ENCODE measurements around the gene C16orf95. TPM values are rescaled to one million over a fixed set of nuclear protein-coding genes. Genes with fewer than 3 reads are reported as not detected.

Gene C16orf95
- polyA plus RNA-seq, 1 donor from 2014 or later = 5.9 TPM

DNA sequence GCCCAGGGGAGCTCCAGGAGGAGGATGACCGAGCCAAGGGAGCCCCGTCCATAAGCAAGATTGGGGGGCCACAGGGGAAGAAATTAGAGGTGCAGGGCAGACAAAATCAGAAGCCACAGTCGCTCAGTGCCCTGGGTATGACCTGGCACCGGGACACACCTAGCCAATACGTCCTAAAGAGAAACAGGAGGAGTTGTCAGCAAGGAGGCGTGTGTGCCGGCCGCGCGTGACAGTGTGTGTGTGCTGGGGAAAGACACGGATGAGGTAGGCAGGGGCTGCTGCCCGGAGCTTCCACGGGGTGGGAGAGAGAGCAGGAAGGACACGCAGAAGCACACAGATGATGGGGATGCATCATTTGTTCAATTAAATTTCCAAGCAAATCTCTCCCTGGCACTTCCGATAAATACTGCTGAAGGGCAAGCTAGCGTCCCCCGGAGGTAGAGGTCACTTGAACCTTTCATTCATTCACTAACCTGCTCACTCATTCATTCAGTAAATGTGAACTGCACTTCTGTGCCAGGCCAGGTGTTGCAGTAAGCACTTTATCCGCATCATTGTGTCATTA, 38.0 kb downstream of the C16orf95 start:
- H3K9ac ChIP-seq (ENCODE audit: low read length) = peak overlapping the region; percentile 2
- H3F3A ChIP-seq (ENCODE audit: insufficient read depth, low read length, poor library complexity, severe bottlenecking) = no peaks in the 10 kb centered on the region
- H3K27ac ChIP-seq (ENCODE audit: low read length) = no peak overlapping the region
- no peak overlapping the region for H3K4me3 ChIP-seq (ENCODE audit: low read length)
- no peaks in the 10 kb centered on the region for H3K27me3 ChIP-seq (ENCODE audit: insufficient read depth, low read depth, low read length)
- H3K36me3 ChIP-seq (ENCODE audit: insufficient read depth, low read length) = no peaks in the 10 kb centered on the region
- no peak overlapping the region for H2AFZ ChIP-seq (ENCODE audit: low read depth, low read length)
- H4K20me1 ChIP-seq (ENCODE audit: insufficient read depth) = no peaks in the 10 kb centered on the region
- TF ChIP-seq, protein P1, sequence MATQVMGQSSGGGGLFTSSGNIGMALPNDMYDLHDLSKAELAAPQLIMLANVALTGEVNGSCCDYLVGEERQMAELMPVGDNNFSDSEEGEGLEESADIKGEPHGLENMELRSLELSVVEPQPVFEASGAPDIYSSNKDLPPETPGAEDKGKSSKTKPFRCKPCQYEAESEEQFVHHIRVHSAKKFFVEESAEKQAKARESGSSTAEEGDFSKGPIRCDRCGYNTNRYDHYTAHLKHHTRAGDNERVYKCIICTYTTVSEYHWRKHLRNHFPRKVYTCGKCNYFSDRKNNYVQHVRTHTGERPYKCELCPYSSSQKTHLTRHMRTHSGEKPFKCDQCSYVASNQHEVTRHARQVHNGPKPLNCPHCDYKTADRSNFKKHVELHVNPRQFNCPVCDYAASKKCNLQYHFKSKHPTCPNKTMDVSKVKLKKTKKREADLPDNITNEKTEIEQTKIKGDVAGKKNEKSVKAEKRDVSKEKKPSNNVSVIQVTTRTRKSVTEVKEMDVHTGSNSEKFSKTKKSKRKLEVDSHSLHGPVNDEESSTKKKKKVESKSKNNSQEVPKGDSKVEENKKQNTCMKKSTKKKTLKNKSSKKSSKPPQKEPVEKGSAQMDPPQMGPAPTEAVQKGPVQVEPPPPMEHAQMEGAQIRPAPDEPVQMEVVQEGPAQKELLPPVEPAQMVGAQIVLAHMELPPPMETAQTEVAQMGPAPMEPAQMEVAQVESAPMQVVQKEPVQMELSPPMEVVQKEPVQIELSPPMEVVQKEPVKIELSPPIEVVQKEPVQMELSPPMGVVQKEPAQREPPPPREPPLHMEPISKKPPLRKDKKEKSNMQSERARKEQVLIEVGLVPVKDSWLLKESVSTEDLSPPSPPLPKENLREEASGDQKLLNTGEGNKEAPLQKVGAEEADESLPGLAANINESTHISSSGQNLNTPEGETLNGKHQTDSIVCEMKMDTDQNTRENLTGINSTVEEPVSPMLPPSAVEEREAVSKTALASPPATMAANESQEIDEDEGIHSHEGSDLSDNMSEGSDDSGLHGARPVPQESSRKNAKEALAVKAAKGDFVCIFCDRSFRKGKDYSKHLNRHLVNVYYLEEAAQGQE (IDR thresholded peaks at IDR 0.05; ENCODE audit: borderline replicate concordance) = no peak
- TF ChIP-seq SMC3 (conservative IDR thresholded peaks at IDR 0.05; ENCODE audit: poor library complexity) (no peak), TAF1 (IDR thresholded peaks at IDR 0.05; ENCODE audit: low read depth) (no peak)
- H3K9me3 ChIP-seq (ENCODE audit: low read length) = no peaks in the 10 kb centered on the region
- H3K4me2 ChIP-seq (ENCODE audit: low read length) = no peak overlapping the region
- no peaks in the 10 kb centered on the region for H3K79me2 ChIP-seq (replicated peaks; ENCODE audit: insufficient read depth, low read length)
- H3K9me2 ChIP-seq (ENCODE audit: insufficient read depth, low read length) = no peaks in the 10 kb centered on the region

DNA sequence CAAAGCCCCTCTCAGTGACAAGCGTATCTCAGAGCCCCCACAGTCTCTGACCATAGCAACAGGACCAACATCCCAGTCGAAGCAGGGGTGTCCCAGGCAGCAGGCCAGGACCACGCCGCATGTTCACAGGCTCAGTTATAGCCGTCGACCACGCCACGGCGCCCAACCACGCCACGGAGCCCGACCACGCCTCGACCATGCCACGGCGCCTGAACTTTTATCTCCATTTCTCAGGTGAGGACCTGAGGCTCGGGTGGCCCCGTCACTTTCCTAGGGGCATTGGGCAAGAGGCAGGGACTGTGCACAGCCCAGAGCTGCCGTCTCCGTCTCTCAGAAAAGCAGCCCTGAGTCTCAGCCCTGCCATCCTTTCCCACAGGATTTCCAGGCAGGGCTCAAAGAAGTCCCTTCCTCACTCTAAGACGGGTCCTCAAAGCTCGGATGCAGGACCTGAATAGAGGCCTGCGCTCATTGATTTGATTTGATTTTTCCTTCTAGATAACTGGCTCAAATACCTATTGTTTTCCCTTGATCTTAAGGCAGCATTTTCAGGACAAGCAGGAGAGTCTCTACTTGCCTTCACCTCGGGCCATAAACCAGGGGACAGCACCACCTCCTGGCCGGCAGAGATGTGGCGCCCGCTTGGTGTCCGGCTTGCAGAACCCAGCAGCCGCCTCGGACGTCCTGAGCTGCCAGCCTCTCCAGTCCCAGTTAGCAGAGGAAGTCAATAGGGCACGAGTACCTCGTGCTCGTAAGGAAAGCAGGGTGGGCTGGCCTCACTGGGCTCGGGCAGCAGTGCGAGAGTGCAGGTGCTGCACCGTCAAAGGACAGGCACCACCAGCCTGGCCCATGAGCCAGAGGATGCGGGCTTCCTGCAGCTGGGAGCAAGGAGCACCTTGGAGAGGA, 38.8 kb downstream of the C16orf95 start:
- Histone ChIP-seq H3K79me2 (replicated peaks; ENCODE audit: insufficient read depth, low read length) (no peaks in the 10 kb centered on the region), H3K36me3 (ENCODE audit: insufficient read depth, low read length) (no peaks in the 10 kb centered on the region), H3K27me3 (ENCODE audit: insufficient read depth, low read depth, low read length) (no peaks in the 10 kb centered on the region), H3K9me3 (ENCODE audit: low read length) (no peaks in the 10 kb centered on the region), H3K4me2 (ENCODE audit: low read length) (no peak overlapping the region), H2AFZ (ENCODE audit: low read depth, low read length) (no peak overlapping the region), H3K9ac (ENCODE audit: low read length) (peak overlapping the region; percentile 2), H3K4me3 (ENCODE audit: low read length) (no peak overlapping the region), H3K9me2 (ENCODE audit: insufficient read depth, low read length) (no peaks in the 10 kb centered on the region), H3K27ac (ENCODE audit: low read length) (no peak overlapping the region), H3F3A (ENCODE audit: insufficient read depth, low read length, poor library complexity, severe bottlenecking) (no peaks in the 10 kb centered on the region), H4K20me1 (ENCODE audit: insufficient read depth) (no peaks in the 10 kb centered on the region)
- no peak for TF ChIP-seq POLR2AphosphoS5 (IDR thresholded peaks at IDR 0.05)
- TF ChIP-seq RAD21 (conservative IDR thresholded peaks at IDR 0.05) = peak; percentile 98
- TF ChIP-seq SMC3 (conservative IDR thresholded peaks at IDR 0.05; ENCODE audit: poor library complexity) = peak; percentile 99
- TF ChIP-seq TAF1 (IDR thresholded peaks at IDR 0.05; ENCODE audit: low read depth) = no peak
- TF ChIP-seq MXI1 (conservative IDR thresholded peaks at IDR 0.05; ENCODE audit: poor library complexity, severe bottlenecking) = no peak
- TF ChIP-seq EZH2 (IDR thresholded peaks at IDR 0.05; ENCODE audit: borderline replicate concordance, insufficient read depth, low read length, poor library complexity, severe bottlenecking) = no peak
- TF ChIP-seq CTCF (IDR thresholded peaks at IDR 0.05; ENCODE audit: poor library complexity, severe bottlenecking) = peak; percentile 98
- TF ChIP-seq EP300 (conservative IDR thresholded peaks at IDR 0.05; ENCODE audit: poor library complexity, severe bottlenecking) = no peak
- TF ChIP-seq, protein P1 (IDR thresholded peaks at IDR 0.05; ENCODE audit: borderline replicate concordance) = no peak

Measured in neural cell (in vitro differentiated cells).